GM23248 (cell line): Measurements from ENCODE around the gene ADAMTSL3.

ENCODE experiments used
- EZH2 ChIP-seq: fragments of 200-600 bp; sonication (generic); IDR thresholded peaks from 2 replicates; pipeline ENCODE4 v1.6.1; 2018; ENCODE audit warnings: antibody characterized with exemption, mild to moderate bottlenecking; ENCODE audit not compliant: insufficient read depth, poor library complexity, severe bottlenecking
- EZH2phosphoT487 ChIP-seq: fragments of 200-600 bp; sonication (generic); IDR thresholded peaks from 2 replicates; pipeline ENCODE4 v1.6.1; 2018; ENCODE audit warnings: antibody characterized with exemption, moderate library complexity, mild to moderate bottlenecking, low read depth; ENCODE audit not compliant: insufficient read depth

- TF ChIP-seq EZH2, result no peak
- no peak for TF ChIP-seq EZH2phosphoT487
These were observed 139.1 kb downstream of the ADAMTSL3 start for GRCh38 chr15:83793069-83793468.
